Esophagus muscularis mucosa (tissue), 4 donors: Measurements from ENCODE around the gene PACSIN1. TPM values are rescaled to one million over a fixed set of nuclear protein-coding genes. Genes with fewer than 3 reads are reported as not detected.

Experiments
- DNase-seq: peaks from one replicate; pipeline ENCODE4 v3.0.0-alpha.2; 2017; ENCODE audit errors: extremely low spot score
- H3K27ac ChIP-seq, 4 donors: fragments of 200-600 bp; sonication (generic); replicated peaks in 1 of 4; 1 replicate in 3 of 4; 2 replicates in 1 of 4; pipeline ENCODE4 v1.5.1; 2016 to 2019; ENCODE audit warnings: mild to moderate bottlenecking in 1 of 4
- H3K27me3 ChIP-seq, 4 donors: fragments of 200-600 bp; sonication (generic); one replicate each; pipeline versions ENCODE4 v1.5.1 to v1.6.0; 2016 to 2019
- H3K36me3 ChIP-seq, 4 donors: fragments of 200-600 bp; sonication (generic); one replicate each; pipeline ENCODE4 v1.5.1; 2016 to 2019
- H3K4me1 ChIP-seq, 4 donors: fragments of 200-600 bp; sonication (generic); one replicate each; pipeline ENCODE4 v1.5.1; 2016 to 2019
- H3K4me3 ChIP-seq, 4 donors: fragments of 200-600 bp; sonication (generic); 1 replicate in 2 of 4; 2 replicates in 2 of 4; pipeline ENCODE4 v1.5.1; 2016 to 2019; ENCODE audit warnings: mild to moderate bottlenecking in 4 of 4, moderate library complexity in 1 of 4
- H3K9me3 ChIP-seq, 4 donors: fragments of 200-600 bp; sonication (generic); 1 replicate in 3 of 4; 2 replicates in 1 of 4; pipeline ENCODE4 v1.5.1; 2016 to 2019
- CTCF ChIP-seq, 3 experiments: fragments of 200-600 bp in 2 of 3; fragments of 450-650 bp in 1 of 3; sonication (generic) in 2 of 3; IDR thresholded peaks; one replicate each; pipeline ENCODE4 v1.5.1; 2017 to 2019; ENCODE audit warnings: antibody characterized with exemption in 3 of 3, mild to moderate bottlenecking in 2 of 3, moderate library complexity in 1 of 3
- EP300 ChIP-seq: sonication (generic); formaldehyde crosslinking; IDR thresholded peaks from one replicate; pipeline ENCODE4 v1.6.1; 2017; ENCODE audit warnings: antibody characterized with exemption
- POLR2A ChIP-seq: fragments of 450-650 bp; IDR thresholded peaks from one replicate; pipeline ENCODE4 v1.6.1; 2017; ENCODE audit warnings: antibody characterized with exemption, moderate library complexity, mild to moderate bottlenecking, low read depth
- POLR2AphosphoS5 ChIP-seq, 2 donors: sonication (generic); formaldehyde crosslinking; IDR thresholded peaks; one replicate each; pipeline ENCODE4 v1.6.1; 2017; ENCODE audit warnings: antibody characterized with exemption in 2 of 2
- WGBS: methylation state at CpG from one replicate; pipeline ENCODE4 v1.1.5; 2018; 5-methylcytosine and 5-hydroxymethylcytosine counted together
- intact Hi-C: fragments of 100-400 bp; cut with DNase I; formaldehyde crosslinking; loops from one replicate; pipeline ENCODE4 v1.15.1; 2023
- total RNA-seq, 4 donors: library from RNA; depleted of rRNA; stranded (reverse); fragments of >200 nt; gene quantifications; one replicate each; pipeline versions ENCODE4 v1.1.0 to v1.2.1, GENCODE V29; 2016

The PACSIN1 gene
- total RNA-seq, 4 donors from 2014 or later: 0.42 to 2.3 (median 1.7) TPM

GRCh38 chr6:34553750-34554149, 87.9 kb downstream of the PACSIN1 start:
- 77% methylated on average over 5 of the region's 10 CpGs for WGBS
- Histone ChIP-seq H3K4me1 (no peaks in the 10 kb centered on the region), H3K9me3 (peaks cover 0 to 9% (median 8%) of the 10 kb centered on the region in 4 donors), H3K27ac (no peak overlapping the region), H3K27me3 (no peaks in the 10 kb centered on the region), H3K36me3 (no peaks in the 10 kb centered on the region), H3K4me3 (no peak overlapping the region)
- no peak for TF ChIP-seq POLR2AphosphoS5 (IDR thresholded peaks at IDR 0.05)
- no peak for TF ChIP-seq POLR2A
- no peak for TF ChIP-seq EP300
- no peak for TF ChIP-seq CTCF (IDR thresholded peaks at IDR 0.05)
- intact Hi-C loops: no loop called here
- no peak for DNase-seq

DNA sequence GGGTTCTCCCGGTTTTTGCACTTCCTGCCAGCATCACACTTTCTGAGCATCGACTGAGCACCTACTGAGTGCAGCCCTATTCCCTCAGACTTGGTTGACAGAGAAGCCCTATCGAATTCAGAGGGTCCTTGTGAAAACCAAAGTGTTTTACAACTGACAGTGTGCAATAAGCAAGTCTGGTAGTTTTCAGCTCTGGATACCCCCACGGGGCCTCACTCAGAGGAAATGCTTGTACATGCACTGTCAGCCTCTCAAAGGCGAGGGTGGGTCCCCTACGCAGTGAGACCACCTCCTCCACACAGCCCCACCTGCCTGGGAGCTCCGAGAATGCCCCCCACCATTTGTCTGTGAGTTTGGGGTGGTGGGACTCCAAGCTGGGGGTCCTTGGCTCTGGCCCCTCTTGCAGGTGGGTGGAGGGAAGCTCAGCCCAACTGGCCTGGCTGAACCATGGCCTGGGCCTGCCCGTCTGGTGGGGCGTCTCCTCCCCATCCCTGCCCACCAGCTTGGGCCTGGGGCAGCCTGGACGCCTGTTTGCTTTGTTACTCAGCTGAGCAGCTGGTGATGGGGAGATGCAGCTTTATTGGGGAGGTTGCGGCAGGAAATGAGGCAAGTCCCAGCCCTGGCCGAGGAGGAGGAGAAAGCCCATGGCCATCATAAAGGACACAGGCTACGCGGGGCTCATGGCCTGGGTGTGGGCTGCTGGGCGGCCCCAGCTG, 88.6 kb downstream of the PACSIN1 start:
- no peak for TF ChIP-seq POLR2A
- Histone ChIP-seq H3K27ac (no peak overlapping the region), H3K9me3 (peaks cover 0 to 10% (median 8%) of the 10 kb centered on the region in 4 donors), H3K36me3 (no peaks in the 10 kb centered on the region), H3K4me1 (no peaks in the 10 kb centered on the region), H3K27me3 (no peaks in the 10 kb centered on the region), H3K4me3 (no peak overlapping the region)
- intact Hi-C loops: no loop called here
- no peak for DNase-seq
- 58% methylated on average over 13 of the region's 15 CpGs for WGBS

- no peak for TF ChIP-seq EP300
- no peak for TF ChIP-seq CTCF (IDR thresholded peaks at IDR 0.05)
- TF ChIP-seq POLR2AphosphoS5 (IDR thresholded peaks at IDR 0.05): no peak
- TF ChIP-seq POLR2A: no peak
- intact Hi-C loops: no loop called here
- DNase-seq: no peak
- no peaks in the 10 kb centered on the region for H3K36me3 ChIP-seq
- no peak overlapping the region for H3K4me3 ChIP-seq
- H3K27ac ChIP-seq: no peak overlapping the region
- WGBS: 76% methylated on average over 11 of the region's 11 CpGs
- H3K9me3 ChIP-seq: peaks cover 0 to 10% (median 8%) of the 10 kb centered on the region in 4 donors
- no peaks in the 10 kb centered on the region for H3K4me1 ChIP-seq
- H3K27me3 ChIP-seq: no peaks in the 10 kb centered on the region
Measured at GRCh38 chr6:34555007-34555322, 89.1 kb downstream of the PACSIN1 start.

DNA sequence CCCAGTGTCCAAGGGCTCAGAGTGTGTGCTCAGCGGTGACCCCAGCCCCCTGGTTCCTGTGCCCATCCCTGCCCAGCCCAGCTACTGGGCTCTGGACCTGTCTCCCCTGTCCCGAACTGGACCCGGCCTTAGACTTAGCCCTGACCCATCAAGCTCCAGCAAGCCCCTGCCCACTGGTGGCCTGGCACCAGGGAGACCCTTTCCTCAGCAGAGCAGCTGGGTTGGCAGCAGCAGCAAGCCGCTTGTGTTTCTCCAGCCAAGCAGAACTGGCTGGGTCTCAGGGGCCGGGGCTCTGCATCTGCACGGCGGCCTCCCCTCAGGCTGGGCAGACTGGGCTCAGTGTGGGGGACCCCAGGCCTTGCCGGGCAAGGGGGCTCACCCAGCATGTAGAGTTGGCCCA, 89.5 kb downstream of the PACSIN1 start:
- Histone ChIP-seq H3K36me3 (no peaks in the 10 kb centered on the region), H3K4me3 (no peak overlapping the region), H3K27ac (no peak overlapping the region), H3K4me1 (no peaks in the 10 kb centered on the region), H3K9me3 (peaks cover 0 to 10% (median 8%) of the 10 kb centered on the region in 4 donors), H3K27me3 (no peaks in the 10 kb centered on the region)
- no peak for DNase-seq
- TF ChIP-seq POLR2AphosphoS5 (IDR thresholded peaks at IDR 0.05): no peak
- TF ChIP-seq CTCF (IDR thresholded peaks at IDR 0.05): no peak
- TF ChIP-seq EP300: no peak
- no peak for TF ChIP-seq POLR2A
- WGBS: 95% methylated on average over 7 of the region's 8 CpGs
- intact Hi-C loops: no loop called here

DNA sequence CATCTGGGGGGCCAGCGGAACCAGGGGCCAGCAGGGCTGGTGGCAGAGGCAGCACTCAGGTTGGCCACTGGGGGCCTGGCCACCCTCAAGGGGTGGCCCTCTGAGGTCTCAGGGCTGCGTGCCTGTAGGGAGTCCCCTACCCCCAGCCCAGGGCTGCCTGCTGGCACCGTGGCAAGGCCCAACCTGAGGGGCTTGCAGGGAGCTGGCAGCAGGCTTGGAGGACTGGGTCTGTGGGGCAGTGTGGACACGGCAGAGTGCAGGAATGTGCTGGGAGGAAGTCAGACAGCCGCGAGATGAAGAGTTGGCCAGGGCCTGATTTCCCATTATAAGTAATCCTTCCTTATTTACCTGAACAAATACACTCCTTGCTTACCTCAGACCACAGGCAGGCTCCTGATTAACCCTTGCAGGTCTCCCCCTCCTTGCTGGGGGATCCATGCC, 90.2 kb downstream of the PACSIN1 start, which contains the start of gene SPDEF:
SPDEF (minus strand) TSS at position 299 of the 441 bp plus-strand sequence. CDS start 11,874 bp downstream, outside the sequence.
- Histone ChIP-seq H3K4me1 (no peaks in the 10 kb centered on the region), H3K4me3 (no peak within 1 kb of the TSS), H3K9me3 (peaks cover 0 to 10% (median 8%) of the 10 kb centered on the region in 4 donors), H3K27ac (no peak within 1 kb of the TSS), H3K36me3 (no peaks in the 10 kb centered on the region), H3K27me3 (no peaks in the 10 kb centered on the region)
- TF ChIP-seq EP300: no peak
- TF ChIP-seq POLR2AphosphoS5 (IDR thresholded peaks at IDR 0.05): no peak
- intact Hi-C loops: no loop called here
- 72% methylated on average over 5 of the region's 6 CpGs for WGBS
- DNase-seq: no peak
